Panc1 (cell line): ENCODE measurements around the gene SLC7A7. TPM values are rescaled to one million over a fixed set of nuclear protein-coding genes. Genes with fewer than 3 reads are reported as not detected.

ENCODE experiments used
- ATAC-seq: fragments of 200-7000 bp; cut with Tn5 transposase; 2 replicates; pipeline ENCODE4 v1.9.1; 2020; ENCODE audit warnings: mild to moderate bottlenecking, moderate library complexity
- BruUV-seq: library from RNA; stranded (reverse); fragments of 400-500 nt; replicated peaks from 2 replicates; lab custom pipeline; 2021; lab: Mats Ljungman, UMichigan
- CTCF ChIA-PET: fragments of 300-600 bp; sonication (Branson Sonifier 250); formaldehyde crosslinking; loops from one replicate; lab custom pipeline; 2022; ENCODE audit warnings: antibody characterized with exemption; lab: Charles Lee
- POLR2A ChIA-PET: fragments of 300-600 bp; sonication (Branson Sonifier 250); formaldehyde crosslinking; loops from one replicate; lab custom pipeline; 2022; ENCODE audit warnings: antibody characterized with exemption; lab: Charles Lee
- DNase-seq: peaks from one replicate; pipeline ENCODE4 v3.0.0-alpha.2; 2010; ENCODE audit warnings: low read depth, low spot score
- H3K27ac ChIP-seq: 2 replicates; pipeline ENCODE4 v1.5.1; 2011; ENCODE audit warnings: mild to moderate bottlenecking, low read length, inconsistent platforms
- H3K27me3 ChIP-seq: fragments of 200-500 bp; sonication (Bioruptor generic); 2 replicates; pipeline ENCODE4 v1.6.0; 2014; ENCODE audit warnings: low read length, inconsistent platforms; ENCODE audit not compliant: control insufficient read depth, insufficient read depth
- H3K36me3 ChIP-seq: fragments of 200-500 bp; sonication (Bioruptor generic); 2 replicates; pipeline ENCODE4 v1.5.1; 2014; ENCODE audit warnings: inconsistent platforms, mild to moderate bottlenecking, low read length, moderate library complexity; ENCODE audit not compliant: control insufficient read depth, insufficient read depth
- H3K4me1 ChIP-seq: 2 replicates; pipeline ENCODE4 v1.5.1; 2011; ENCODE audit warnings: inconsistent platforms, mild to moderate bottlenecking, low read length, moderate library complexity; ENCODE audit not compliant: control insufficient read depth, insufficient read depth
- H3K4me3 ChIP-seq, 2 experiments: 2 replicates each; pipeline ENCODE4 v1.5.1; 2011 to 2012; ENCODE audit warnings: low read depth in 2 of 2, low read length in 2 of 2, mild to moderate bottlenecking in 2 of 2, inconsistent platforms in 1 of 2, moderate library complexity in 1 of 2
- H3K9me3 ChIP-seq: fragments of 200-500 bp; sonication (Bioruptor generic); 2 replicates; pipeline ENCODE4 v1.5.1; 2014; ENCODE audit warnings: low read depth, mild to moderate bottlenecking, inconsistent platforms, low read length, moderate library complexity; ENCODE audit not compliant: control insufficient read depth, insufficient read depth
- POLR2AphosphoS5 ChIP-seq: IDR thresholded peaks from 2 replicates; pipeline ENCODE4 v1.6.1; 2012; ENCODE audit warnings: mild to moderate bottlenecking, low read depth, low read length, moderate library complexity
- SIN3A ChIP-seq: IDR thresholded peaks from 2 replicates; pipeline ENCODE4 v1.6.1; 2012; ENCODE audit warnings: low read depth, mild to moderate bottlenecking, low read length, moderate library complexity, borderline replicate concordance; ENCODE audit not compliant: insufficient read depth
- TCF7L2 ChIP-seq: IDR thresholded peaks from 2 replicates; pipeline ENCODE4 v1.6.1; 2011; ENCODE audit warnings: mild to moderate bottlenecking, low read depth, low read length, inconsistent platforms
- in situ Hi-C: cut with HindIII; loops from 2 replicates; pipeline ENCODE4 v1.10.0; 2016; ENCODE audit warnings: low sequenced_read_pairs, low pct_unique_long_range_greater_than_20kb
- intact Hi-C: fragments of 100-400 bp; cut with micrococcal nuclease; formaldehyde crosslinking; loops from one replicate; pipeline ENCODE4 v1.10.0; 2022; ENCODE audit not compliant: unreplicated experiment
- total RNA-seq: library from RNA; stranded (reverse); gene quantifications from one replicate; pipeline ENCODE4 v1.2.1, GENCODE V29; 2021; ENCODE audit not compliant: unreplicated experiment
- TF ChIP-seq, protein P1 (sequence below): fragments of 450-650 bp; IDR thresholded peaks from 2 replicates; pipeline ENCODE4 v1.5.1; 2017; ENCODE audit warnings: mild to moderate bottlenecking
- TF ChIP-seq, protein P2 (sequence below), 2 experiments: IDR thresholded peaks; 2 replicates each; pipeline ENCODE4 v1.6.1; 2011 to 2012; ENCODE audit warnings: low read depth in 2 of 2, control low read depth in 1 of 2, low read length in 1 of 2, mild to moderate bottlenecking in 1 of 2, moderate library complexity in 1 of 2; ENCODE audit not compliant: insufficient read depth in 1 of 2

SLC7A7 gene
- total RNA-seq, 1 experiment from 2014 or later, result 0.85 TPM

DNA sequence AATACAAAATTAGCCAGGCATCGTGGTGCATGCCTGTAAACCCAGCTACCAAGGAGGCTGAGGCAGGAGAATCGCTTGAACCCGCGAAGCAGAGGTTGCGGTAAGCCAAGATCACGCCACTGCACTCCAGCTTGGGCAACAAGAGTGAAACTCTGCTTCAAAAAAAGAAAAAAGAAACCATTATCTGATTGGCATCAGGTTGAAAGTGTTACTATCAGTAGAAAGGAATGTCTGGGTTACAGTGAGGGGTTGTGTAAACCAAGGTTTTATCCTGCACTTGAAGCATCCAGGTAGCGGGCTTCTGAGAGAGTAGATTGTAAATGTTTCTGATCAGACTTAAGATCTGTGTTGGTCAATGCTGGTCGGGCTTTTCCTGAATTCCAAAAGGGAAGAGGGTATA, 62.8 kb downstream of the SLC7A7 start:
- no peak for TF ChIP-seq TCF7L2
- TF ChIP-seq, protein P1, sequence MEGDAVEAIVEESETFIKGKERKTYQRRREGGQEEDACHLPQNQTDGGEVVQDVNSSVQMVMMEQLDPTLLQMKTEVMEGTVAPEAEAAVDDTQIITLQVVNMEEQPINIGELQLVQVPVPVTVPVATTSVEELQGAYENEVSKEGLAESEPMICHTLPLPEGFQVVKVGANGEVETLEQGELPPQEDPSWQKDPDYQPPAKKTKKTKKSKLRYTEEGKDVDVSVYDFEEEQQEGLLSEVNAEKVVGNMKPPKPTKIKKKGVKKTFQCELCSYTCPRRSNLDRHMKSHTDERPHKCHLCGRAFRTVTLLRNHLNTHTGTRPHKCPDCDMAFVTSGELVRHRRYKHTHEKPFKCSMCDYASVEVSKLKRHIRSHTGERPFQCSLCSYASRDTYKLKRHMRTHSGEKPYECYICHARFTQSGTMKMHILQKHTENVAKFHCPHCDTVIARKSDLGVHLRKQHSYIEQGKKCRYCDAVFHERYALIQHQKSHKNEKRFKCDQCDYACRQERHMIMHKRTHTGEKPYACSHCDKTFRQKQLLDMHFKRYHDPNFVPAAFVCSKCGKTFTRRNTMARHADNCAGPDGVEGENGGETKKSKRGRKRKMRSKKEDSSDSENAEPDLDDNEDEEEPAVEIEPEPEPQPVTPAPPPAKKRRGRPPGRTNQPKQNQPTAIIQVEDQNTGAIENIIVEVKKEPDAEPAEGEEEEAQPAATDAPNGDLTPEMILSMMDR, result no peak
- TF ChIP-seq, protein P2, sequence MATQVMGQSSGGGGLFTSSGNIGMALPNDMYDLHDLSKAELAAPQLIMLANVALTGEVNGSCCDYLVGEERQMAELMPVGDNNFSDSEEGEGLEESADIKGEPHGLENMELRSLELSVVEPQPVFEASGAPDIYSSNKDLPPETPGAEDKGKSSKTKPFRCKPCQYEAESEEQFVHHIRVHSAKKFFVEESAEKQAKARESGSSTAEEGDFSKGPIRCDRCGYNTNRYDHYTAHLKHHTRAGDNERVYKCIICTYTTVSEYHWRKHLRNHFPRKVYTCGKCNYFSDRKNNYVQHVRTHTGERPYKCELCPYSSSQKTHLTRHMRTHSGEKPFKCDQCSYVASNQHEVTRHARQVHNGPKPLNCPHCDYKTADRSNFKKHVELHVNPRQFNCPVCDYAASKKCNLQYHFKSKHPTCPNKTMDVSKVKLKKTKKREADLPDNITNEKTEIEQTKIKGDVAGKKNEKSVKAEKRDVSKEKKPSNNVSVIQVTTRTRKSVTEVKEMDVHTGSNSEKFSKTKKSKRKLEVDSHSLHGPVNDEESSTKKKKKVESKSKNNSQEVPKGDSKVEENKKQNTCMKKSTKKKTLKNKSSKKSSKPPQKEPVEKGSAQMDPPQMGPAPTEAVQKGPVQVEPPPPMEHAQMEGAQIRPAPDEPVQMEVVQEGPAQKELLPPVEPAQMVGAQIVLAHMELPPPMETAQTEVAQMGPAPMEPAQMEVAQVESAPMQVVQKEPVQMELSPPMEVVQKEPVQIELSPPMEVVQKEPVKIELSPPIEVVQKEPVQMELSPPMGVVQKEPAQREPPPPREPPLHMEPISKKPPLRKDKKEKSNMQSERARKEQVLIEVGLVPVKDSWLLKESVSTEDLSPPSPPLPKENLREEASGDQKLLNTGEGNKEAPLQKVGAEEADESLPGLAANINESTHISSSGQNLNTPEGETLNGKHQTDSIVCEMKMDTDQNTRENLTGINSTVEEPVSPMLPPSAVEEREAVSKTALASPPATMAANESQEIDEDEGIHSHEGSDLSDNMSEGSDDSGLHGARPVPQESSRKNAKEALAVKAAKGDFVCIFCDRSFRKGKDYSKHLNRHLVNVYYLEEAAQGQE (IDR thresholded peaks at IDR 0.05; ENCODE audit: insufficient read depth in 1 of 2, low read depth in 2 of 2, low read length in 1 of 2), result no peak
- no peak for TF ChIP-seq POLR2AphosphoS5
- TF ChIP-seq SIN3A, result no peak
- intact Hi-C loops (no loop called here), in situ Hi-C loops (no loop called here)
- Histone ChIP-seq H3K27ac (no peak overlapping the region), H3K36me3 (no peaks in the 10 kb centered on the region), H3K27me3 (no peaks in the 10 kb centered on the region), H3K9me3 (no peaks in the 10 kb centered on the region), H3K4me1 (no peaks in the 10 kb centered on the region), H3K4me3 (no peak overlapping the region)
- no TSS peak for BruUV-seq
- CTCF ChIA-PET, result interaction anchor here (0.6 kb wide), 1 partner anchor 344 kb away, joined by 7 read pairs; no protein-coding TSS in a partner anchor
- DNase-seq, result no peak
- no peak for ATAC-seq
- POLR2A ChIA-PET, result no interaction called here

DNA sequence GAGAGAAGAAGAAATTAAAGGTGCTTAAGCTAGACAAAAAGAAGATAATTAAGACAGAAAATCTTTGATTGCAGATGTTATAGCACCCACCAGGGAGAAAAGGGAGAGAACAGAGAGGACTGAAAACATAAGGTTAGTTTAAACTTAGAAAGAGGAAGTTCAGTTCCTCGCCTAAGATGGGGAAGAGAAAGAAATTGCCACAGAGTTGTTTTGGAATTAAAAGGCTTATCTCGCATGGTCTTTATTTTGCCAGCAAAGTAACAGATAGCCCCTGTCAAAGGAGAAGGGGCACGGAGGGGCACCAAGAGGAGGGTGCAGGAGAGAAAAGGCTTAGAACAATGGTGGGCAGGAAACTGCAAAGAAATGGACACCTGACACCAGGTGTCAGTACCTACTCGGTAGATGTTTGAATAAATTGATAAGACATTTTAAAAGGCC, 66.6 kb downstream of the SLC7A7 start:
- TF ChIP-seq TCF7L2, result no peak
- TF ChIP-seq, protein P1, result no peak
- no peak for TF ChIP-seq POLR2AphosphoS5
- TF ChIP-seq SIN3A, result no peak
- TF ChIP-seq, protein P2 (IDR thresholded peaks at IDR 0.05; ENCODE audit: insufficient read depth in 1 of 2, low read depth in 2 of 2, low read length in 1 of 2), result no peak
- CTCF ChIA-PET, result no interaction called here
- in situ Hi-C loops, result no loop called here
- H3K9me3 ChIP-seq, result no peaks in the 10 kb centered on the region
- H3K27me3 ChIP-seq, result no peaks in the 10 kb centered on the region
- BruUV-seq, result no TSS peak
- no peak overlapping the region for H3K27ac ChIP-seq
- no peaks in the 10 kb centered on the region for H3K36me3 ChIP-seq
- no peaks in the 10 kb centered on the region for H3K4me1 ChIP-seq
- no peak overlapping the region for H3K4me3 ChIP-seq
- DNase-seq (no peak), ATAC-seq (no peak)
- POLR2A ChIA-PET, result no interaction called here
- intact Hi-C loops, result no loop called here
